HG03135 (cell line): ENCODE measurements around the gene ACR.
A peak's percentile ranks its signal among the peaks of the same experiment; 100 is the strongest.
"Not testable (repeated sequence)": the region's sequence is repeated elsewhere in the genome, so short reads cannot be mapped to it uniquely, and the experiment has no call there.

ENCODE experiments used
- ATAC-seq: cut with Tn5 transposase; IDR thresholded peaks from one replicate; pipeline ENCODE4 v1.9.1; 2021; ENCODE audit warnings: mild to moderate bottlenecking, moderate library complexity; ENCODE audit not compliant: unreplicated experiment

ACR gene

DNA sequence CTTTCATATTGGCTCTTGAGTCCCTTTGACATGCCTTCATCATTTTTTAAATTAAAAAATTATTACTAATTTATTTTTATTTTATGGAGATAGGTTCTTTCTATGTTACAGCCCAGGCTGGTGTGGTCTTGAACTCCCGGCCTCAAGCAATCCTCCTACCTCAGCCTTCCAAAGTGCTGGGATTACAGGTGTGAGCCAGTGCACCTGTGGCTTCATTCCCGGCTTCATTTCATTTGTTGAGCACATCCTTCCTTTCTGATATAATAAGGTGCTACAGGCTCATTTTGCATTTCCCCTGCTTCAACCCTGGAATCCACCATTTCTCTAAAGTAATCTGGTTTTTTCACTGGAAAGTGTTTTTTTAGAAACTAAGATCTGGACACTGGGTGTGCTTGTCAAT, 23.8 kb downstream of the ACR start:
- not testable (repeated sequence) for ATAC-seq

DNA sequence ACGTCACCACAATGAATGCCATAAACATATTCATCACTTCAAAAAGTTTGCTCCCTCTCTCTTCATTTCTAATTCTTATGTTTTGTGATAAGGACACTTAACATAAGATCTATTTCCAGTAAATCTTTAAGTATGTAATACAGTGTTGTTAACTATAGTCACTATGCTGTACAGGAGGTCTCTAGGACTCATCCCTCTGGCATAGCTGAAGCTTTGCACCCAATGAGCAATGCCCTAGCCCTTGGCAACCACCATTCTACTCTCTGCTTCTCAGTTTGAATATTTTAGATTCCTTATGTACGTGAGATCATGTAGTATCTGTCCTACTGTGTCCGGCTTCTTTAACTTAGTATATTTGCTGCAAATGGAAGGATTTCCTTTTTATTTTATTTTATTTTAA, 26.3 kb downstream of the ACR start:
- ATAC-seq, result not testable (repeated sequence)

DNA sequence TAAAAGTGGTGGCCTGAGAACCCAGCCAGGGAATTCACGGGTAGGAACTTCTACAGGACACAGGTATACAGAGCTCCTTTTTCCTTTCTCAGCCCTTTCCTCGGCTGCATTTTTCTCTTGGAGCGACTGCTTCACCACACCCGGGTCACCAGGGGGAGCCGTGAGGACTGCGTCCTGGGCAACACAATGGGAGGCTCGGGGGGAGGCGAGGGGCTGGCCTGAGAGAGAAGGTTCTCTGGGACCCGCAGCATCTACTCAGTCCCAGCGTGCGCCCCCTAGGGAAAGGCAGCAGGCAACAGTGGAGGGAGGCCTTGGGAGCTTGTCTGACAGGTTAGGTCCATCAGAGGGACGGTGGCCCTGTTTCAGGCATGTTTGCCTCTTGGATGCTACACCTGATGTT, 37.1 kb downstream of the ACR start:
- ATAC-seq, result not testable (repeated sequence)

DNA sequence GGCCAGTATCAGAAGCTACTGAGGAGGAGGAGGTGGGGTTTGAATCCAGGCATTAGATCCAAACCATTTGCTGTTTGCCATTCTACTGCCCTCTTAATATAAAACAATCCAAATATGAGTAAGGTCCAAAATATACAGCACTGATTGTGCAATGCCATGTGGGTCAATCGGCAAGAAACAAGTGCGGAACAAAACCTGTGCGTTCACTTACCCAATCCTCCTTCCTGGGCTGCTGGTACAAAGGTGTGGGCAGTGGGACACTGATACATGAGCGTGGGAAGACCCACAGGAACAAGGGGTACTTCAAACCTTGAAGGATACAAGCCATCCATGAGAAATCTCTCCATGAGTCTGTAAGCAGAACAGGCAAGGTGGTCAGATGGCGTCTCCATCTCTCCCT, 39.6 kb downstream of the ACR start:
- not testable (repeated sequence) for ATAC-seq

DNA sequence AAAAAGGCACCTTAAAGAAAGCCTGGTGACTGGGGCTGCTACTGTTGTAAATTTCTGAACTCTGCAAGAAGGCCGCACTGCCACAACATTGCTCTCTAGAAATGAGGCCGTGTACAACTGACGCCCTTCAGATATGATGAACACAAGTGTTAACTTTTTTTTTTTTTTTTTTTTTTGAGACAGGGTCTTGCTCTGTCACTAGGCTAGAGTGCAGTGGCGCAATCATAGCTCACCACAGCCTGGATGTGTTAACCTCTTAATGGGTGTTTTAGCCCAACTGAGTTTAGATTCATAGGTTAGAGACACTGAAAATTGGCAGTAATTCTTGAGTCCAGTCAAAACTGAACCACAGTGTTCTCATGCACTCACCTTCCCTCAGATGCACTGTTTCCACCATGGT, 42.2 kb downstream of the ACR start:
- not testable (repeated sequence) for ATAC-seq

DNA sequence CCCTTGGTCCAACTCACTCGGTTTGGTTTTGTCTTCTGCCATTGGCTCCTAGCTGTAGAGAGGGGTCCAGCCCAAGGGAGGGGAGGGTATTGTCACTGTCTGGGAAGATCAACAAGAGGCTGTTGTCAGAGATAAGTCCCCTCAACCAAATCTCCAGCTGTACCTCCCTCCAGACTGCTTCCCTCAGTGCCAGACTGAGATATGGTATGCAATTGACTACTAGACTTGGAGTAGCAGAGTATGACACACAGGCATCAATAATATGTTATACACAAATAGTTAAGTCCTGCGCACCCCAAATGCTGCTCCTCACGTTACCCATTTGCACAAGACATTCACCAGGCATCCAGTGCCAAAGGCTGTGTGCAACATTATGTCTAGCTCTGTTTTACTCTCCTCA, 44.2 kb downstream of the ACR start:
- ATAC-seq, result not testable (repeated sequence)

DNA sequence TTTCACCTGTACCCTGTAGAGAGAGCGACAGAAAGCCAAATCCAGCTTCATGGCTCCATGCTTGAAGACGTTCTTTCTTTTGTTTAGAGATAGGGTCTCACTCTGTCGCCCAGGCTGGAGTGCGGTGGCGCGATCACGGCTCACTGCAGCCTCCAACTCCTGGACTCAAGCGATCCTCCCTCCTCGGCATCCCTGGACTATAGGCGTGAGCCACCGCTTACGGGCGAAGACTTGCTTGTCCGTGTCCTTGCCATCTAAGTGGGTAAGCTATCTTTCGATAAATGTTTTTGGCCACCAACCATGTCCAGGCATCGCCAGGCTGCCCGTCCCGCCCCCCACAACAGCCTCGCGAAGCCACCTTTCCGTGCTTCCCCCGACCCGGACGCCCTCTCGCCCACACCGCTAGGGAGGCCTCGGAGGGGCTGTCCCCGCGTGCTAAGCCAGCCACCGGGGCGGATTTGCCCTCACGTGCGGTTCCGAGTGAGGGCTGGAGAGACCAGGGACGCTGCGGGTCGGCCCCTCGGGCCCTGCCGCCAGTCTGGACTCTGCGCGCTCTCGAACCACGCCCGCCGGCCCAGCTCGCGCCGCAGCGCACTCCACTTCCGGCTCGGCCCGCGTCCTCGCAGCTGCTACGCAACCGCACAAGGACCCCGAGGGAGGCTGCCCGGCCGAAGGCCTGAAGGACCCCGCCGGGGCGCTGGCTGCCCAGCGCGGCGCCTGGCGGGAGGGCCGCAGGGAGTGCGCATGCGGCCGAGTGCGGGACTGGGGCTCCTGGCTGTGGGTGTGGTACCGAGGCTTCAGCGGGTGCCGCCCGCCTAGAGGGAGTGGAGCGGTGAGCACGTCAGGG, 45.3 kb downstream of the ACR start, which contains the start of gene RABL2B:
Gene RABL2B, minus strand, starts transcription at position 604 of the 847 bp plus-strand sequence. CDS start 1,342 bp downstream, outside the sequence.
- ATAC-seq, result peak; percentile 90

DNA sequence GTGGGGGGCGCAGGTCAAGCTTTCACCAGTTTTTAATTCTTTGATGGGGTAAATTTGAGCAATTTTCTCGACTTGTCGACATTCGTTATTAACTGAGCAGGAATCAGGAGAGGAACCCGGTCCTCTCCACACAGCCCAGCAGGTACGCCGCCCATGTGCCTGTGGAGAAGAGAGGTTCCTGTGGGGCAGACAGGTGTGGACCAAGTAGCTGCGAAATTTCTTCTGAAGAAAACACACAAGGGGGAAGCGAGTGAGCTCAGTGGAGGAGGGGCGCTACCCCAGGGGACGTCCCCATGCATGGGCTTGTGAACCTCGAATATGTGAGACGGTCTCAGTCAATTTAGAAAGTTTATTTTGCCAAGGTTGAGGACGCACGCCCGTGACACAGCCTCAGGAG, 45.9 kb downstream of the ACR start:
- peak; percentile 20 for ATAC-seq

DNA sequence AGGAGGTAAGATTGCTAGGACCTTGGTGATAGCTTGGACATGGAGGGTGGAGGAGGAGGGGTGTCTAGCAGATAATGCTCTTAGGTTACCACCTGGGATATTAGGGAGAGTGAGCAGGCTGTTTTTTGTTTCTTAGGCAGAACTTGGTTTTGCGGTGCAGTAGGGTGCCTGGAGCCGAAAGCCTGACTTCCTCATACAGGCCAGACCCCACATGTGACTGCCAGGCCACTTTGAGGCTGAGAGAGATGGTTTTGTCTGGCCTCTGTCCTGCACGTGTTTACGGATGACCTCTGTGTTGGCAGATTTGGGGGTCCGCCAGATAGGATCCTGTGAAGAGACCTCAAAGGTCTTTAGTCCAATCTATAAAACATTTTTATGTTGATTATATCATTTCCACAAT, 47.3 kb downstream of the ACR start:
- ATAC-seq, result not testable (repeated sequence)

DNA sequence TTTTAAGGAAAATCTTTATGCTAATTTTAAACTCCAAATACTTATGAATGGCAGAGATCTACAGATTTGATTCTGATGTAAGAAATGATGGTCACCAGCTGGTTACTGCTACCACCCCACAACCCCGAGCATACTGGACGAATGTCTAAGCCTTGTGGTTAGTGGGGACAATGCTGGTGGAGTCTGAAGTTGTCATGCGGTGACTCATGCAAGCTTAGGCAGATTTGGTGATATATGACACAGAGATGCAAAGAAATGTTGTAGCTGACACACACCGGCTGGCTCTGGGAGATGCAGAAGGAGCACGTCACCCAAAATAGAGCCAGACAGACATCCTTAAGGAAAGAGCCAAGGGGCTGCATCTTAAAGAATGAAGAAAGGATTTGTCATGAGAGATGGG, 48.9 kb downstream of the ACR start:
- not testable (repeated sequence) for ATAC-seq
